GM18858 (cell line): ENCODE results near the gene ENTPD5.

Source experiments
- ATAC-seq: cut with Tn5 transposase; IDR thresholded peaks from one replicate; pipeline ENCODE4 v1.9.1; 2021; ENCODE audit not compliant: unreplicated experiment

Gene ENTPD5, protein sequence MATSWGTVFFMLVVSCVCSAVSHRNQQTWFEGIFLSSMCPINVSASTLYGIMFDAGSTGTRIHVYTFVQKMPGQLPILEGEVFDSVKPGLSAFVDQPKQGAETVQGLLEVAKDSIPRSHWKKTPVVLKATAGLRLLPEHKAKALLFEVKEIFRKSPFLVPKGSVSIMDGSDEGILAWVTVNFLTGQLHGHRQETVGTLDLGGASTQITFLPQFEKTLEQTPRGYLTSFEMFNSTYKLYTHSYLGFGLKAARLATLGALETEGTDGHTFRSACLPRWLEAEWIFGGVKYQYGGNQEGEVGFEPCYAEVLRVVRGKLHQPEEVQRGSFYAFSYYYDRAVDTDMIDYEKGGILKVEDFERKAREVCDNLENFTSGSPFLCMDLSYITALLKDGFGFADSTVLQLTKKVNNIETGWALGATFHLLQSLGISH

DNA sequence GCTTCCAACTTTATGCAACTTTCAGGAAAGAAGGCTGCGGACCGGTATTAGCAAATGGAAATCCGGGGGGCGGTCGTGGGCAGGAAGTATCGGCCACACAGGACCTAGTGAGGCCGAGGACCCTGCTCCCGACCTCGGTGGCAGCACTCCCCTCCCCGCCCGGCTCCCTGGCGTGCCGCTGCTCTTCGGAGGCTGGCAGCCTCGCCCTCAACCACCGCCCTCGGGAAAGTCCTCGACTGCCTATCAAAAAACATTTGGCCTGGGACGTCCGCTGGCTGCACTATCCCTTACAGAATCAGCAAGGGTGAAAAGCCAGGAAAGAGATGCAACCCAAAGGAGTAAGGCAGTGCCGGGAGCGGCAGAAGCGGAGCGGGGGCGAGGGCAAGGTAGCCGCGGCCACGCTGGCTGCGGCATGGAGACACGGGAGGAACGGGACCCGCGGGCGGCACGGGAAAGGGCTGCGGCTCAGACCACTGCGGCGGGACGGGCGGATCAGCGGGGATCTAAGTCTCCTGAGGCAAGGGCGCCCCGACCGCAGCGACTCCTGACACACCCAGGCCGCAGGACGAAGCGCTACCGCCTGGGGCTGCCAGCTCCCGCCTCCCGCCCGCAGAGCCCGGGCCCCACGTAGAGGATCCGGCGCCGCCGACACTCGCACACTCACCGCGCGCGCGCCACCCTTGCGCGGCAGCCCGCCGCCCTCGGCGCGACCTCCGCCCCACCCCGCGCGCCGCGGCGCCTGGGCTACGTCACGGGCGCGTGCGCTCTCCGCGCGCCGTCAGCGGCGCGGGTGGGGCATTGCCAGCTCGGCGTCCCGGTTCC lies at the start of gene ENTPD5, which contains the start of gene BBOF1:
TSS of gene ENTPD5 (minus strand) at position 703 of the 822 bp plus-strand sequence. CDS start 31,186 bp downstream, outside the sequence.
TSS of gene BBOF1 (plus strand) at position 764 of the 822 bp plus-strand sequence. CDS start 130 bp downstream, outside the sequence.
- ATAC-seq: peak; percentile 78

DNA sequence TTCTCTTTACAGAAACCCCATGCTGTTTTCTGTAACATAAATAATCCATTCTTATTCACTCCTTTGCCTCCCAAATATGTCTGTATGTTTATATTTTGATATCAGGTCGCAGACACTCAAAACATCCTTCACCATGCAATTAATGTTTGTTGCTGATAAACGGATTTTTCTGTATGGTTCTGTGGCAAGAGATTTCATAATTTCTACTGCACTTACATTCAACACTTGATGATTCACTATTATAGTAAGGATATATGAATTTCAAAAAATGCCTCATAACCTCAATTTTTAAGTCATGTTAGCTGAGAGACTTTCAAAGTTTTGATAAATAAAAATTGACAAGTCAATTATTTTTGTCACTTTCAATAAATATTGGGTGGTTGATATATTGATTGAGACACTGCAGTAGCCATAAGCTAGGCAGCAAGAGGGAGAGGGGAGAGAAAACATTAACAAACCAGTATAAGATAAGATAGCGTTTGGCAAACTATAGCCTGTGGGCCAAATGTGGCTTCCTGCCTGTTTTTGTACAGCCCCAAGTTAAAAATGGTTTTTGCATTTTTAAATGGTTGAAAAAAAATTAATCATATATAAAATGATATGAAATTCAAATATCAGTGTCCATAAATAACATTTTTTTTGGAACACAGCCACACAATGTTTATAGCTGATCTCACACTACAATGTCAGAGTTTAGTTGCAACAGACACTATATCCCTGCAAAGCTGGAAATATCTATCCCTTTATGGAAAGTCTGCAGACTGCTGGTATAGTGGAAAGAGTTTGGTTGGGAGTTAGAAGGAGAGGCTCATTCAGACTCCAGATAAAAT lies 46.9 kb upstream of the ENTPD5 start:
- no peak for ATAC-seq

DNA sequence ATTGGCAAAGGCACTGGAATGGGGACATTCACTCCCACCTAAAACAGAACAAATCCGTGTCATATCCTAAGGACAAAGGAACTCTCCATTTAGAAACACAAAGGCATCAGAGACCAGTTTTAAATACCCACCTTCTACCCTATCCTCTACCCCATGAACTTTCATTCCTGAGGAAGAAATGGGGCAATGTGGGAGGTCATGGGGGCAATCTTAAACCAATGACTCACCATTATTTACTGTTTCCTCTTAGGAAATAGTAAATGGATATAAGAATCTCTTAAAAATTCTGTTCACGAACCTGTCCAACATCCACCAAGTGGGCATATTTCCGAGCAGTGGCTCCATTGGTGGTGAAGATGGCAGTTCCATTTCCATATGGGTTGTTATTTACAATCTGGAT lies 45.8 kb upstream of the ENTPD5 start:
- no peak for ATAC-seq

DNA sequence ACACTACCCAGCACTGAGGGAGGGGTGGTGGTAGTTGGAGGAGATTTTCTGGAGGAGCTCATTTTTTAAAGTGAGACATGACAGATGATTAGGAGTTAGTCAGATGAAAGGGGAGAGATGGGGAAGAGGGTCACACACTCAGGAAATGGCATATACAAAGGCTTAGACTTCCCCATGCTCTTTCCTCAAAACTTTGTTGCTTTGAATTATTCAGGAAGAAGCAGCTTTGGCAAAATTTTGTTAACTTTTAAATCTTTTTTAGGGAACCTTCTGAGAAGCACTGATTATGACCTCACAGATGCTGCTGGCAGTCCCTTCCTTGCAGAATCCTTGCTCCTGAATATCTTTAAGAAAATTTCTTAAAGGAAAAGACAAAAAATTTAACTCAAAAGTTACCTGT lies 45.3 kb upstream of the ENTPD5 start:
- no peak for ATAC-seq

DNA sequence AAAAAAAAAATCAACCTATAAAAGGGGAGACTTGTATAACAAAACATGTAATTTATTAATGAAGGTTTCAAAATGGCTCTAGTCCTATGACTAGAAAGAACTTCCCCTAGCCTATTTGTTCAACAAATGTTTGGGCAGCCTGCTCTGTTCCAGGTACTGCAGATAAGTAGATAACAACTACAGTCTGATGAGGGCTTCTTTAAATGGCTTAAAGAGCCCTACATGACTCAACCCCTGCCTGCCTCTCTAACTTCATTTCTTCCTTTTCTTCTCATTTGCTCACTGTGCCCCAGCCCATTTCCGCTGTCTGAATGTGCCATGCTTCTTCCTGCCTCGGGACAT lies 43.7 kb upstream of the ENTPD5 start:
- ATAC-seq: no peak

DNA sequence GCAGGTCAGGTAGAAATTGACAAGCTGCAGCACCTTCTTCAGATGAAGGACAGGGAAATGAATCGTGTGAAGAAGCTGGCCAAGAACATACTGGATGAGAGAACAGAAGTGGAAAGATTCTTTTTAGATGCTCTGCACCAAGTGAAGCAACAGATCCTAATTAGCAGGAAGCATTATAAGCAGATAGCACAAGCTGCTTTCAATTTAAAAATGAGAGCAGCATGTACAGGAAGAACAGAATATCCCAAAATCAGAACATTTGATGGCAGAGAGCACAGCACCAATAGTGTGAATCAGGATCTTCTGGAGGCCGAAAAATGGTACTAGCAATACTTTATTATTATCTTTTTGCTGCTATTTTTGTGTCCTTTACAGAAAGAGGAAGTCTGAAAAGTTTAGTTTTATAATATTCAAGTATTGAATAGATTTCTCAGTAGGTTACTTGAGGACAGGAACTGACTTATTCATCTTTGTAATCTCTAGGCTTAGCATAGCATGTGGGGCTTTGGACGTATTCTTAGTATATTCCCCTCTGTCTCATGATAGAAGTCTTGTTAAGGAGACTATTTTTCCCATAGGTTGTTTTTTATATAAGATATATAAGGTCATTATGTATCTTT lies 30.9 kb upstream of the ENTPD5 start:
- no peak for ATAC-seq

DNA sequence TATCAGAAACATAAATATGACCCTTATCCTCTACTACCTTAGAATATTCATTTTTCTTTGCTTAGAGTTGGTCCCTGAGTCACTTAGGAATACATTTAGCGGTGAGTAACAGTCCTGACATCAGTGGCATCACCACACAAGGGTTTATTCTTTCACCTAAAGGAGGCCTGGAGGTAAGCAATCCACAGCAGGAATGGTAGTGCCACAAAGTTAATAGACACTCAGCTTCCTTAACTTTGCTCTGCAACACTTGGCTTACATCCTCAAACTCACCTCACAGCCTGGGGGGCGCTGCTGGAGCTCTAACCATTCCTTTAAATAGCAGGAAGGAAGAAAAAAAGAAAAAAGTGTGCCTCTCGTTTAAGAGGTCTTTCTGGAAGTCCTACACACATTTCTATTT lies 29.2 kb upstream of the ENTPD5 start:
- no peak for ATAC-seq

DNA sequence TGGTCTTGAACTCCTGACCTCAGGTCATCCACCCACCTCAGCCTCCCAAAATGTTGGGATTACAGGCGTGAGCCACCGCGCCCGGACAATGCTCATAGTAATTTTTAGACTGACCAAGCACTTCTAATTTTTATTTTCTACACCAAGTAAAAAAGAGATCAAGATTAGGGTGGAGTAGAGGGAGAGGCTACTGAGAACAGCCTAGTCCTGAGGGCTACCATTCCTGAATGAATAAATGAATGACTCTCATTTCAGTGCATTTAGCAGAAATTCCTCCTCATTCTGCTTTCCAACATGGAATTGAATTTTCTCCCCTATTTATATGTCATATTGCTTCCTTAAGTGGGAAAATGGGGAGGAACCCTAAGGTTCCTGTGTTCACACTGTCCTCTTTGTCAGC lies 26.4 kb upstream of the ENTPD5 start:
- no peak for ATAC-seq

DNA sequence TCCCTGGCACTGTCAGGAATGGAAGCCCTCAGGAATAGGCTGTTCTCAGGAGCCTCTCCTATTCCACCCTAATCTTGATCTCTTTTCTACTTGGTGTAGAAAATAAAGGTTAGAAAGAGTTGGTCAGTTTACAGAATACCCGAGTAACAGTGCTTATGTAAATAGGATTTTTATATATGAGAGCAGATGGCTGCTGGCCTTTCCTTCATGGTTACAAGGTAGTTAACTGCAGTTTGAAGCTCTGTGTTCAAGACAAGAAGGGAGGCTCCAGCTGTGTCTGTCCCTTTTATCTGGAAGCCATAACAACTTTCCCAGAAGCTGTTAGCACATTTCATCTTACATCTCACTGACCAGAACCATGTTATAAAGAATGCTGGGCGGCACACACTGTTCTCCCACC lies 23.2 kb upstream of the ENTPD5 start:
- no peak for ATAC-seq

DNA sequence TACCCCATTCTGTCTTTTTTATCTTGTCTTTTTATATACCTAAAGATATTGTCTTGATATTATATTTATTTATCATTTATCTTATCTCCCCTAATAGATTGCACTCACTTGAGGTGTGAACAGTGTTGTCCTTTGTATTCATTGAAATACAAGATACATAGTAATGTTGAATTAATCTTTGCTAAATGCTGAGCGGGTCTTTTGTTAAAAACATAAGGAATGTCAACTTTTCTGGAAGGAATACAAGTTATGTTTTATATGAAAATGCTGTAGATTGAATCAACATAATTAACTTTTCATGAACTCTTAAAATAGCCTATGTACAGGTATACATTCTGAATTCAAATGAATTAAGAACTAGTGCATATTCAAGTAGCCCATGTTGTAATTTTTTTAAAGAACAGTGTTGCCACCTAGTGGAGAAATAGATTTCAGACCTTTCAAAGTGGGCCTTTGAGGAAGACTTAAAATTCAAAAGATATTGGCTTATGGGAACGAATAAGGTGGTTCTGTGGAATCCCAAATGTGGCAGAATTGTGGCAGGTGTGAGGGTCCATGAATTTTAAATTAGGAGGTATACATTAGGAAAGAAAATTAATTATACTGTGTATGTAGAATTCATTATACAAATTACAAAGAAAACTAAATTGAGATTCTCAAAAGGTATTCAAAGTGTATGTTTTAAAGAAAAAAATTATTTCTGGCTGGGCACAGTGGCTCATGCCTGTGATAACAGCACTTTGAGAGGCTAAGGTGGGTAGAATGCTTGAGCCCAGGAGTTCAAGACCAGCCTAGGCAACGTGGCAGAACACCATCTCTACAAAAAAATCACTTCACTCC lies 19.2 kb upstream of the ENTPD5 start:
- ATAC-seq: no peak

DNA sequence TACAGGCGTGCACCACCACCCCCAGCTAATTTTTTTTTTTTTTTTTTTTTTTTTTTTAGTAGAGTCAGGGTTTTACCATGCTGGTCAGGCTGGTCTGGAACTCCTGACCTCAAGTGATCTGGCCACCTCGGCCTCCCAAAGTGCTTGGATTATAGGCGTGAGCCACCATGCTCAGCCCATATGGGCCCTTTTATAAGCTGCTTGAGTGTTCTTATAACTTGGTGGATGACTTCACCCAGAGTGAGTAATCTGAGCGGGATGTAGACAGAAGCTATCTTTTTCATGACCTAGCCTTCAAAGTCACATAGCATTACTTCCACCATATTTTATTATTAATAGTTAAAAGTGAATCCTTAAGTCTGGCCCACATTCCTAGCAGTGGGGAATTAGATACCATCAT lies 16.5 kb upstream of the ENTPD5 start:
- ATAC-seq: no peak

DNA sequence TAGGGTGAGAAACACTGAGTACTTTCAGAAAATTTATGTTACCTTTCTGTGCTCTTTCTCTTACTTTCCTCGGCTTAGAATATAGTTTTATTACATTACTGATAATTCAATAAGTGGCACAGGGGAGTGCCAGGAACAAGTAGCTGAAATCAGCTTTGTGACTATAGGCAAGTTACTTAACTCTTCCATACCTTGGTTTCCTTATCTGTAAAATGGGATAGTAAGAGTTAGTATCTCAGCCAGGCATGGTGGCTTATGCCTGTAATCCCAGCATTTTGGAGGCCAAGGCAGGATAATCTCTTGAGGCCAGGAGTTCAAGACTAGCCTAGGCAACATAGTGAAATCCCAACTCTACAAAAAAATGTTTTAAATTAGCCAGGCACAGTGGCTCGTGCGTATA lies 15.5 kb upstream of the ENTPD5 start:
- ATAC-seq: no peak

DNA sequence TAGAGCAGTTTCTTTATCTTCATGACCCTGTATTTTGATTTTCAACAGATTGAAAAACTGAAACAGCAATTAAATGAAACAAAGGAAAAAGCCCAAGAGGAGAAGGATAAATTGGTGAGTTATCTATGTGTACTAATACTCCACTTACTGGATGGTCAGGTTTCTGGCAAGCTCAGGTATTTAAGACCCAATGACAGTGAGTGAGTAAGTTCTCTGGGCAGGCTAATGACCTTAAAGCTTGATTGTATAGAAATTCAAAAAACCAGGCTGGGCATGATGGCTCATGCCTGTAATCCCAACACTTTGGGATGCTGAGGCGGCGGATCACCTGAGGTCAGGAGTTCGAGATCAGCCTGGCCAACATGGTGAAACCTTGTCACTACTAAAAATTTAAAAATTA lies 10.0 kb upstream of the ENTPD5 start:
- no peak for ATAC-seq

DNA sequence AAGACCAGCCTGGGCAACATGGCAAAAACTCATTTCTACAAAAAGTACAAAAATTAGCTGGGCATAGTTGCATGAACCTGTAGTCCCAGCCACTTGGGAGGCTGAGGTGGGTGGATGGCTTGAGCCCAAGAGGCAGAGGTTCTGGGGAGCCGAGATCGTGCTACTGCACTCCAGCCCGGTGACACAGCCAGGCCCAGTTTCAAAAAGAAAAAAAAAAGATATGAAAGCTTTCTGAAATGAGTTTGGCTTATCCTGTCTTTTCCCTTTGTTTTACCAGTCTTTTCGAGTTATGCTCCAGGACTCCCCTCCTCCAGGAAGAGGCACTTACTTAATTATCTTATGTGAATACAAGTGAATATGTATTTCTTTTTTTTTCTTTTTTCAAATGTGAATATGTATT lies 3.3 kb upstream of the ENTPD5 start:
- ATAC-seq: no peak

DNA sequence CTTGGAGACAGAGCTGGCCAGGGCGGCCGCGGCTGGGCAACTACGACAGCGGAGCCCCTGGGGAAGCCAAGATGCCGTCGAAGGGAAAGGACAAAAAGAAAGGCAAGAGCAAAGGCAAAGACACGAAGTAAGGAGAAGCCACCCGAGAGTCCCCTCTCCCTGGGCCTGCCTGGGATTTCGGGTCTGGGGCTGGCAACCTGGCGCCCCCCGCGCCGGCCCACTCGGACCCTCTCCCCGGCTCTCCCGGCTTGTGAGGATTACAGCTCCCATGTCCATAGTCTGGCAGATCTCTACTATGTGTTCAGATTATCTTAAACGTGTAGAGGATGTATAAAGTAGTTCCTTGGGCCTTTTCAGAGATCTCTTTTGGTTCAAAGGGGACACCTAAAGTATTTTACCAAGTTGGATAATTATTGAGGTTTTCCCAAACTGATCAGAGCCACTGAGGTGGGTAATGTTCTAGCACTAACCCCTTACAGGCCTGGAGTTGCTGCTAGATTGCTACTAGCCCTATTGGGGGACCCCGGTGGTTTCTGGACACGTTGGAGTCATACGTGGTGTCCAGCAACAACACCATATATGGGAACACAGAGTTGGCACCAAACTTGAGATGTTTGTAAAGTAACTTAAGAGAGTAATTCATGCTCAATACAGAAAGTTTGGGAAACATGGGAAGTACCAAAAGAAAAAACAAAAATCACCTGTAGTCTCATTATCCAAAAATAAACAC lies 485 bp upstream of the ENTPD5 start:
- no peak for ATAC-seq

DNA sequence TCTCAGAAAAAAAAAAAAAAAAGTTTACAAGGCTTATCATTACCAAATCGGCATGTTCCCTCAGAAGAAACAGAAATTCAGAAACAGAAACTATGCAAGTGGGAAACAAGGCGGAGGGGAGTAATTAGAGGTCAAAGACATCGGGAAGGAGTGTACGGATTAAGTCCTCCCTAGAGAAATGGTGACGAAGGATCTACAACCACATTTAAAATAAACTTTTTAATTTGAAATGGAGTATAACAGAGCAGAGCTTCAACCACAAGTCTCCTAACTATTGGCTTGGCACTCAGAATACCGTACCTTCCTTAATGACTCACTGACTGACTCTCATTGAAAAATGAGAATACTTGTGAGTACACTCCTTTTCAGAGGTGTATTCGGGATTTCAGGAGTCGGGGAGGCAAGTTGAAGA lies 908 bp downstream of the ENTPD5 start:
- no peak for ATAC-seq

DNA sequence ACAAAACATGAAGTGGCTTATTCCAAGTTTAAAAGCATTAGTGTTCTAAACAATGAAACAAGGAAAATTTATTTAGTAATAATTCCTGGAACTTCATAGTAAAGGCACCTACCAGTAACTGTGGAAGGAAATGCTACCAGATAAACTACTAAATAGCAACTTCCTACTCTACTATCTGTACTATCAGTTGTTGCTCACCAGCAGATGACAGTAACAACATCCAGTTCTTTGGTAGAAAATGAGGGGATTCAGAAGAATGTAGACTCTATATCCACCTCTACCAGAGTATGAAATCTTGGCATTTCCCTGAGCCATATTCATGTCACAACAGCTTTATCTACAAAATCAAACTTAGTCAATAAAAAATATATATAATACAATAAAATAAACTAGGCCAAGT lies 3.1 kb downstream of the ENTPD5 start:
- ATAC-seq: no peak

DNA sequence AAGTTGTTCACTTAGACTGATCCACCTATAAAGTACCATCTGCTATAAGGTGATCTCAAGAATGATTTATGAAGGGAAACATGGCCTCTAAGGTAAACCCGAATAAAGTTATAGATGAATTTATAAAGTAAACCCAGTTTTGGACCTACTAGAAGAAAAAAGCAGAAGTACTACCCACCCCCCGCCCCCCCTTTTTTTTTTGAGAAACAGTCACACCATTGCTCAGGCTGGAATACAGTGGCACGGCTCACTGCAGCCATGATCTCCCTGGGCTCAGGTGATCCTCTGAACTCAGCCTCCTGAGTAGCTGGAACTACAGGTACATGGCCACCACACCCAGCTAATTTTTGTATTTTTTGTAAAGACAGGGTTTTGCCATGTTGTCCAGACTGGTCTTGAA lies 3.9 kb downstream of the ENTPD5 start:
- ATAC-seq: no peak

DNA sequence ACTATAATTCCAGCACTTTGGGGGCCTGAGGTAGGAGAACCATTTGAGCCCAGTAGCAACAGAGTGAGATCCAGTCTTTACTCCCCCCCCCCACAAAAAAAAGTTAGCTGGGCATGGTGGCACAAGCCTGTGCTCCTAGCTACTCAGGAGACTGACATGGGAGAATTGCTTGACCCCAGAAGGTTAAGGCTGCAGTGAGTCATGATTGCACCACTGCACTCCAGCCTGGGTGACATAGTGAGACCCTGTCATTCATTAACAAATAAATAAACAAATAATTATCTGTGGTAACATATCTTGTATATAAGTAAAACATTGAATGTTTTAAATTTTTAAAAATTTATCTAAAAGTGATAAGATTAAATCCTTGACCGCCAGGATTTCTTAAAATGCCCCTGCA lies 4.8 kb downstream of the ENTPD5 start:
- ATAC-seq: no peak
